GM23248 (cell line): ENCODE measurements around the gene PRKD1.

ENCODE experiments used
- EZH2 ChIP-seq: fragments of 200-600 bp; sonication (generic); IDR thresholded peaks from 2 replicates; pipeline ENCODE4 v1.6.1; 2018; ENCODE audit warnings: antibody characterized with exemption, mild to moderate bottlenecking; ENCODE audit not compliant: insufficient read depth, poor library complexity, severe bottlenecking
- EZH2phosphoT487 ChIP-seq: fragments of 200-600 bp; sonication (generic); IDR thresholded peaks from 2 replicates; pipeline ENCODE4 v1.6.1; 2018; ENCODE audit warnings: antibody characterized with exemption, moderate library complexity, mild to moderate bottlenecking, low read depth; ENCODE audit not compliant: insufficient read depth

- TF ChIP-seq EZH2 (no peak), EZH2phosphoT487 (no peak)
Measured at GRCh38 chr14:29608861-29609260, 318.8 kb downstream of the PRKD1 start.
